ENCODE measurements around the gene ST6GALNAC3. TPM values are rescaled to one million over a fixed set of nuclear protein-coding genes. Genes with fewer than 3 reads are reported as not detected.

Gene ST6GALNAC3
- total RNA-seq, 4 donors from 2014 or later, result 0.79 to 5.3 (median 1.6) TPM

DNA sequence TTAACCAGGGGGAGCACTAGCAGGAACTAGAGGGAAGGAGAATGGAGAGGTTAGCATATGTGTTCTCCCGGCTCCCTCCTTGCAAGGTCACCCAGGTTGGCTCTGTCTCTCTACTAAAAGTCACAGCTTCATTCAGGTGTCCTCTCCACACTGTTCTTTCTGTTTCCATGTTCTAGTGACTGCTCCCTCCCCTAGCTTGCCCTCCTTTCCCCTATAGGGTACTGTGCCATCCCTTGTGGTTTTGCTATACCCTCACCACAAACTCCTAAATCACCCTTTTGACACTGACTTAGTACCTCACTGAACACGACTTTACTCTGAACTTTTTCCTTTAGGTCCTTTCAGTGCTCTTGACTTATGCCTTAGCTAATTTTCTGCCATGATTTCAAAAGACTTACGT lies 389.3 kb downstream of the ST6GALNAC3 start:
- Histone ChIP-seq H3K4me3 (no peak overlapping the region), H3K9me3 (no peaks in the 10 kb centered on the region), H3K4me1 (no peaks in the 10 kb centered on the region), H3K36me3 (no peaks in the 10 kb centered on the region), H3K27ac (no peak overlapping the region), H3K27me3 (no peaks in the 10 kb centered on the region)
- no peak for DNase-seq (ENCODE audit: low spot score in 2 of 2)
- WGBS, result 82% methylated on average over 3 of the region's 3 CpGs
- TF ChIP-seq POLR2AphosphoS5 (IDR thresholded peaks at IDR 0.05), result no peak
- TF ChIP-seq EP300 (IDR thresholded peaks at IDR 0.05), result no peak
- TF ChIP-seq, protein P1, sequence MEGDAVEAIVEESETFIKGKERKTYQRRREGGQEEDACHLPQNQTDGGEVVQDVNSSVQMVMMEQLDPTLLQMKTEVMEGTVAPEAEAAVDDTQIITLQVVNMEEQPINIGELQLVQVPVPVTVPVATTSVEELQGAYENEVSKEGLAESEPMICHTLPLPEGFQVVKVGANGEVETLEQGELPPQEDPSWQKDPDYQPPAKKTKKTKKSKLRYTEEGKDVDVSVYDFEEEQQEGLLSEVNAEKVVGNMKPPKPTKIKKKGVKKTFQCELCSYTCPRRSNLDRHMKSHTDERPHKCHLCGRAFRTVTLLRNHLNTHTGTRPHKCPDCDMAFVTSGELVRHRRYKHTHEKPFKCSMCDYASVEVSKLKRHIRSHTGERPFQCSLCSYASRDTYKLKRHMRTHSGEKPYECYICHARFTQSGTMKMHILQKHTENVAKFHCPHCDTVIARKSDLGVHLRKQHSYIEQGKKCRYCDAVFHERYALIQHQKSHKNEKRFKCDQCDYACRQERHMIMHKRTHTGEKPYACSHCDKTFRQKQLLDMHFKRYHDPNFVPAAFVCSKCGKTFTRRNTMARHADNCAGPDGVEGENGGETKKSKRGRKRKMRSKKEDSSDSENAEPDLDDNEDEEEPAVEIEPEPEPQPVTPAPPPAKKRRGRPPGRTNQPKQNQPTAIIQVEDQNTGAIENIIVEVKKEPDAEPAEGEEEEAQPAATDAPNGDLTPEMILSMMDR (IDR thresholded peaks at IDR 0.05), result no peak
- TF ChIP-seq POLR2A (IDR thresholded peaks at IDR 0.05), result no peak

DNA sequence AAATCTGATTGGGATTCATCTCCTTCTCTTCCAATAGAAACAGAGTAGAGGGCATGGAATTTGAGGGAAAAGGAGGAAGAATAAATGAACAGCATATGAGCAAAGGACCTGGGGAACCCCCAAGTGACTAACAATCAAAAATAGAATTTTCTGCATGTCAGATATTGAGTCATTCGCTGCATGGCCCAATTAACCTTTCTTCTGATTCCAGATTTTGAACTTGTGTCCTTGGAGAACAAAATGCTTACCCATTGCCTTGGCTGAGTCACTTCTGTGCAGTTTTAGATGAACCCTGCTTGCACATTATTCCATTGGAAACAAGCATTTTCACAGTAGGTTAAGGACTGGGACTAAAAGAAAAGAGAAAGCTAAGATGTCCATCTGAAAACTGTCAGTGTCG lies 390.5 kb downstream of the ST6GALNAC3 start:
- 76% methylated on average over 2 of the region's 2 CpGs for WGBS
- TF ChIP-seq EP300 (IDR thresholded peaks at IDR 0.05) (no peak), POLR2AphosphoS5 (IDR thresholded peaks at IDR 0.05) (no peak), POLR2A (IDR thresholded peaks at IDR 0.05) (no peak)
- TF ChIP-seq, protein P1 (IDR thresholded peaks at IDR 0.05), result no peak

DNA sequence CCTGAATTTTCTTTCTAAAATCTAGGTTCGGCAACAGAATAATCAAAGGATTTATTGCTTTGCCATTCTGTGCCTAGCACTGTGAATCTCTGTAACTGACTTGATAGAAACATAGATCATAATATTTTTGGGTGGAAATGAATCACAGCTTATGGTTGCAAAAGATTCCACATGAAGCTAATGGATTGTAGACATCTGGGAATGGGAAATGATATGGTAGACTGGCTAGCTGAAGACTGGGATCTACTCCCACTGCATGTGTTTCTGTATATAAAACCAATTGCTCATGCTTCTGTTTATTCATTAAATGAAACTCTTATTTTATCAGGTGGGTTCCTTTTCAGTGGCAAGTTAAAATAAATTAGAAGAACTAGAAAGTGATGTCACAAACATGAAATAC lies 395.6 kb downstream of the ST6GALNAC3 start:
- H3K4me3 ChIP-seq, result no peak overlapping the region
- no peaks in the 10 kb centered on the region for H3K27me3 ChIP-seq
- H3K27ac ChIP-seq, result no peak overlapping the region
- TF ChIP-seq POLR2AphosphoS5 (IDR thresholded peaks at IDR 0.05) (no peak), EP300 (IDR thresholded peaks at IDR 0.05) (no peak), POLR2A (IDR thresholded peaks at IDR 0.05) (no peak)
- TF ChIP-seq, protein P1 (IDR thresholded peaks at IDR 0.05), result no peak
- no peaks in the 10 kb centered on the region for H3K36me3 ChIP-seq
- 95% methylated on average over 1 of the region's 1 CpG for WGBS
- DNase-seq (ENCODE audit: low spot score in 2 of 2), result no peak
- H3K9me3 ChIP-seq, result no peaks in the 10 kb centered on the region
- no peaks in the 10 kb centered on the region for H3K4me1 ChIP-seq

More for the DNA sequence above, 390.5 kb downstream of the ST6GALNAC3 start:
- DNase-seq (ENCODE audit: low spot score in 2 of 2), result no peak
- Histone ChIP-seq H3K36me3 (no peaks in the 10 kb centered on the region), H3K4me3 (no peak overlapping the region), H3K9me3 (no peaks in the 10 kb centered on the region), H3K27me3 (no peaks in the 10 kb centered on the region), H3K27ac (no peak overlapping the region), H3K4me1 (no peaks in the 10 kb centered on the region)

DNA sequence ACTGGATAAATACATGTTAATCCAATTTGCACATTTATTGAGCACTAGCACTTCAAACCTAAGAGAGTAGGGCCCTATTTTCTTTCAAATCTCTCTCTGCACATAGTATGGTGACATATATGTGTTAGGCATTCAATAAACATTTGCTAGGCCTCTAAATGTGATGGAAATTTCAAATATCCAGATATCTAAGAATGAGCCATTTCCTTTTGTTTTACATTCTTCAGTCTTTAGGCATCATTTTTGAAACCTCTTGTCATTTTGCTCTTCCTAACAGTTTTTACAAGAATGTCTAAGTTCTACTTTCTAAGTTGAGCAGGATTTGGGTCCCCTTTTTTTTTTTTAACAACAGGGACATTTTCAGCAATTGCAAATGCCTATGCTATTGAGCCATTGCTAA lies 397.0 kb downstream of the ST6GALNAC3 start:
- Histone ChIP-seq H3K36me3 (no peaks in the 10 kb centered on the region), H3K9me3 (no peaks in the 10 kb centered on the region), H3K4me3 (no peak overlapping the region), H3K4me1 (no peaks in the 10 kb centered on the region), H3K27me3 (no peaks in the 10 kb centered on the region), H3K27ac (no peak overlapping the region)
- TF ChIP-seq, protein P1 (IDR thresholded peaks at IDR 0.05), result no peak
- TF ChIP-seq POLR2A (IDR thresholded peaks at IDR 0.05) (no peak), EP300 (IDR thresholded peaks at IDR 0.05) (no peak), POLR2AphosphoS5 (IDR thresholded peaks at IDR 0.05) (no peak)
- DNase-seq (ENCODE audit: low spot score in 2 of 2), result no peak

DNA sequence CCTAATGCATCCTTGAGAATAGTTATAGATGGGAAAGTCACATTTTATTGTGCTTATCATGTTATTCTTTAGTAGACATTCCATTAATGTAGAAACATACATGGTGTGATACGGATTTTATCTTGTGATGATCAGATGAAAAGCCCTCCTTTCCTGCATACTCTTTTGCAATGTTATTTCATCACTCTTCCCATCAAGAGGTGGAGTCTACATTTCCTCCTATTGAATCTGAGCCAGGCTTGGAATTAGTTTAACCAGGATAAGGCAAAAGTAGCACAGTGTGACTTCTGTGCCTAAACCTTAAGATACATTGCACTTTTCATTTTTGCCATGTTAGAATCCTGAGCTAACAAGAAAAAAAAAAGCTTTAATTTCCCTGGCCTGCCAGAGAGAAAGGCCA lies 399.0 kb downstream of the ST6GALNAC3 start:
- no peaks in the 10 kb centered on the region for H3K27me3 ChIP-seq
- no peak for TF ChIP-seq POLR2AphosphoS5 (IDR thresholded peaks at IDR 0.05)
- TF ChIP-seq, protein P1 (IDR thresholded peaks at IDR 0.05), result no peak
- TF ChIP-seq POLR2A (IDR thresholded peaks at IDR 0.05), result no peak
- no peak for TF ChIP-seq EP300 (IDR thresholded peaks at IDR 0.05)
- no peaks in the 10 kb centered on the region for H3K9me3 ChIP-seq
- no peak overlapping the region for H3K4me3 ChIP-seq
- H3K27ac ChIP-seq, result no peak overlapping the region
- H3K36me3 ChIP-seq, result no peaks in the 10 kb centered on the region
- WGBS, result 61% methylated on average over 1 of the region's 1 CpG
- no peak for DNase-seq (ENCODE audit: low spot score in 2 of 2)
- H3K4me1 ChIP-seq, result no peaks in the 10 kb centered on the region
